ENCODE results near the gene TEP1.

DNA sequence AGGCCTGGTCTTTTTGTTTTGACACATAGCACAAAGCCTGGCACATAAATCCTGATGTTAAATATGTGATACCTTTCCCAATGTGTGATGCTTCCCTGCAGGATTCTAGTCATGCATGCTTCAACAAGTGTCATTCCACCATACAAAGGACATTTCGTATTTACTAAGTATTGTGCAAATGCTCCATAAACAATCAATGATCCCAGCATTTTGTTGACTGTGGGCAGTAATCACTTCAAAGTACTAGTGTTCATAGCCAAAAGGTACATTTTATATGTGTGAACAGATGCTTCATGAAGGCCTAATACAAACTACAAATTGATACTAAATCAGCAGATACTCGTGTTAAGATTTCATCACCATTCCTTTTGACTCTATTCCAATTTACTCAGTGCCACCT lies 84.6 kb downstream of the TEP1 start:
- no peak for TF ChIP-seq POLR2A (IDR thresholded peaks at IDR 0.05)
- TF ChIP-seq, protein P1, sequence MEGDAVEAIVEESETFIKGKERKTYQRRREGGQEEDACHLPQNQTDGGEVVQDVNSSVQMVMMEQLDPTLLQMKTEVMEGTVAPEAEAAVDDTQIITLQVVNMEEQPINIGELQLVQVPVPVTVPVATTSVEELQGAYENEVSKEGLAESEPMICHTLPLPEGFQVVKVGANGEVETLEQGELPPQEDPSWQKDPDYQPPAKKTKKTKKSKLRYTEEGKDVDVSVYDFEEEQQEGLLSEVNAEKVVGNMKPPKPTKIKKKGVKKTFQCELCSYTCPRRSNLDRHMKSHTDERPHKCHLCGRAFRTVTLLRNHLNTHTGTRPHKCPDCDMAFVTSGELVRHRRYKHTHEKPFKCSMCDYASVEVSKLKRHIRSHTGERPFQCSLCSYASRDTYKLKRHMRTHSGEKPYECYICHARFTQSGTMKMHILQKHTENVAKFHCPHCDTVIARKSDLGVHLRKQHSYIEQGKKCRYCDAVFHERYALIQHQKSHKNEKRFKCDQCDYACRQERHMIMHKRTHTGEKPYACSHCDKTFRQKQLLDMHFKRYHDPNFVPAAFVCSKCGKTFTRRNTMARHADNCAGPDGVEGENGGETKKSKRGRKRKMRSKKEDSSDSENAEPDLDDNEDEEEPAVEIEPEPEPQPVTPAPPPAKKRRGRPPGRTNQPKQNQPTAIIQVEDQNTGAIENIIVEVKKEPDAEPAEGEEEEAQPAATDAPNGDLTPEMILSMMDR (IDR thresholded peaks at IDR 0.05) = no peak
